ENCODE results near the gene C3orf18. TPM values are rescaled to one million over a fixed set of nuclear protein-coding genes. Genes with fewer than 3 reads are reported as not detected.

The C3orf18 gene
- total and polyA plus RNA-seq, 10 of the 15 experiments (the other 5 are each of a cell fraction or from before 2014, with no cell fraction given) = 0.06 to 3.2 (median 0.66) TPM

DNA sequence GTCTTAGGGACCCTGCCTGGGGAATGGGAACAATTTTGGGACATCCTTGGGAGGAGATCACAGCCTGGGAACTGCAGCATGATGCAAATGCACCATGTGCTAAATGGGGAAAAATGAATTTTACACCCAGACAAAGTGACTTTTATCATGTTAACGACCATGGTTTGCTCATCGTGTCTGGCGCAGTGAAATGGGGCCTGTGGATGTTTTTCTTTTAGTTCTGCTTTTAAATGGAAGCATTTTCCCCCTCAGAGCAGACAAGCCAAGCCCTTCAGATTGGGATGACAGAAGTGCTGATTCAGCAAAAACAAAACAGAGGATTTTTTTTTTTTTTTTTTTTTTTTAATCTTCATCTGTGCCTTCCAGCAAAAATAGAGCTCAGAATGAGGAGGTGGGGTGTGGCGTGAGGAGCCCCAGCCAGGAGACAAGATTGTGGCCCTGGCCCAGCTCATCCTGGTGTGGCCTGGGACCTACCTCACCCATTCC is 49.8 kb downstream of the C3orf18 start:
- Histone ChIP-seq H2AFZ (ENCODE audit: control insufficient read depth, low read depth, low read length) (no peak overlapping the region), H3K79me2 (ENCODE audit: control insufficient read depth, insufficient read depth, low read length) (no peaks in the 10 kb centered on the region), H3K27me3 (replicated peaks in 1 of 2; ENCODE audit: control insufficient read depth in 2 of 2, insufficient read depth in 2 of 2, low read length in 1 of 2) (peaks cover 0 to 5% of the 10 kb centered on the region in 2 experiments), H3K4me1 (ENCODE audit: control insufficient read depth, insufficient read depth, low read length) (no peaks in the 10 kb centered on the region), H3K27ac (ENCODE audit: control insufficient read depth, insufficient read depth) (no peak overlapping the region), H4K20me1 (ENCODE audit: control insufficient read depth, insufficient read depth) (no peaks in the 10 kb centered on the region), H3K4me3 (no peak overlapping the region), H3K36me3 (ENCODE audit: control insufficient read depth in 2 of 2, insufficient read depth in 2 of 2, low read length in 1 of 2) (no peaks in the 10 kb centered on the region), H3K9me3 (replicated peaks; ENCODE audit: control insufficient read depth, insufficient read depth, low read length) (no peaks in the 10 kb centered on the region), H3K9ac (ENCODE audit: control insufficient read depth, insufficient read depth, low read length) (no peak overlapping the region), H3K4me2 (ENCODE audit: control insufficient read depth, insufficient read depth) (no peak overlapping the region)
- ATAC-seq = no peak
- TF ChIP-seq ETV6 (conservative IDR thresholded peaks at IDR 0.05 in 1 of 2, IDR thresholded peaks at IDR 0.05 in 1 of 2; ENCODE audit: borderline replicate concordance in 1 of 2, low read depth in 1 of 2) (no peak), BRCA1 (IDR thresholded peaks at IDR 0.05; ENCODE audit: low read depth, low read length) (no peak)
- intact Hi-C loops (cut with micrococcal nuclease; ENCODE audit: unreplicated experiment) (loop anchor here (2.0 kb wide), 1 partner anchor 25 kb away; no protein-coding TSS in a partner anchor), in situ Hi-C loops (cut with MboI) (loop anchor here (5.0 kb wide), 1 partner anchor 95 kb away; the partner anchor contains the start of gene CISH)
- no TSS peak for BruUV-seq (replicated peaks)
- FAIRE-seq = no peak
- SMC1A ChIA-PET (ENCODE audit: uncharacterized antibody, unreplicated experiment) = interaction anchor here (1.3 kb wide), 1 partner anchor 94 kb away, joined by 3 read pairs; the partner anchor contains the start of gene CISH
- POLR2A ChIA-PET = interaction anchor here (0.6 to 0.7 kb wide), 2 partner anchors 100 to 167 kb away, joined by 4 to 6 read pairs; partner anchors contain the start of genes CYB561D2 and NPRL2
- RAD21 ChIA-PET (ENCODE audit: unreplicated experiment) = interaction anchor here (1.0 to 1.6 kb wide), 3 partner anchors 25 to 98 kb away, joined by 3 to 5 read pairs (median 4); partner anchors contain the start of gene CISH
- WGBS (ENCODE audit: insufficient coverage, insufficient replicate concordance, low lambda C conversion rate, missing lambda C conversion rate) = 16% methylated on average over 4 of the region's 4 CpGs
- CTCF ChIA-PET = interaction anchor here (1.0 to 6.5 kb wide), 3 partner anchors 25 to 135 kb away, joined by 3 to 28 read pairs (median 6); no protein-coding TSS in a partner anchor
- DNase-seq (ENCODE audit: low read depth, low spot score) = no peak

DNA sequence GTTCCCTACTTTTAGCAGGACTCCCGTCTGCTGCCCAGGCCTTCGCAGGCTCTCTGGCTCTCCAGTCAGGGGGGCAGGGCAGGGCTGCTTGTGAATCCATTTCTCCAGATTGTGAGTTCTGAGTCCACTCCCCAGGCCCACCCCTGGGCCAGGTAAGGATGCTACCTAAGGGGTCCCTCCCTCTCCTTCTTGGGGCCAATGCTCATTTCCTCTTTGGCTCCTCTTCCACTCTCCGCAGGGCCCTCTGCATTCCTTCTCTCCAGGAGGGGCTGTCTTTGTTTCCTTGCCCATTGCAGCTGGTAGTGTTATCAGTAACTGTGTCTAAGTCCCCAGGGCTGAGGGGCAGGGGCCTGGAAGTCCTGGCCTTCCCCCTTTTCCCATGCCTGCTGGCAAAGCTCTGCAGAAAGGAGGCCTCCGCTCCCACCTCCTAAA is 51.1 kb downstream of the C3orf18 start:
- intact Hi-C loops (cut with micrococcal nuclease; ENCODE audit: unreplicated experiment) = no loop called here
- Histone ChIP-seq H3K4me3 (no peak overlapping the region), H4K20me1 (ENCODE audit: control insufficient read depth, insufficient read depth) (no peaks in the 10 kb centered on the region), H3K9me3 (replicated peaks; ENCODE audit: control insufficient read depth, insufficient read depth, low read length) (no peaks in the 10 kb centered on the region), H3K27me3 (replicated peaks in 1 of 2; ENCODE audit: control insufficient read depth in 2 of 2, insufficient read depth in 2 of 2, low read length in 1 of 2) (peaks cover 0 to 5% of the 10 kb centered on the region in 2 experiments), H3K36me3 (ENCODE audit: control insufficient read depth in 2 of 2, insufficient read depth in 2 of 2, low read length in 1 of 2) (no peaks in the 10 kb centered on the region), H3K79me2 (ENCODE audit: control insufficient read depth, insufficient read depth, low read length) (no peaks in the 10 kb centered on the region), H3K4me1 (ENCODE audit: control insufficient read depth, insufficient read depth, low read length) (no peaks in the 10 kb centered on the region), H3K27ac (ENCODE audit: control insufficient read depth, insufficient read depth) (no peak overlapping the region), H2AFZ (ENCODE audit: control insufficient read depth, low read depth, low read length) (no peak overlapping the region), H3K9ac (ENCODE audit: control insufficient read depth, insufficient read depth, low read length) (no peak overlapping the region), H3K4me2 (ENCODE audit: control insufficient read depth, insufficient read depth) (no peak overlapping the region)
- WGBS (ENCODE audit: insufficient coverage, insufficient replicate concordance, low lambda C conversion rate, missing lambda C conversion rate) = 31% methylated on average over 4 of the region's 4 CpGs
- in situ Hi-C loops (cut with MboI) = loop anchor here (5.0 kb wide), 1 partner anchor 96 kb away; the partner anchor contains the start of gene CISH
- no peak for FAIRE-seq
- TF ChIP-seq MXI1 (IDR thresholded peaks at IDR 0.05; ENCODE audit: low read depth, low read length) (no peak), MAX (IDR thresholded peaks at IDR 0.05; ENCODE audit: low read depth, low read length) (no peak), HDAC2 (IDR thresholded peaks at IDR 0.05) (no peak), CHD2 (IDR thresholded peaks at IDR 0.05; ENCODE audit: borderline replicate concordance, low read depth, low read length) (no peak), RCOR1 (conservative IDR thresholded peaks at IDR 0.05; ENCODE audit: low read depth, low read length) (no peak), TCF3 (IDR thresholded peaks at IDR 0.05; ENCODE audit: borderline replicate concordance, insufficient read depth, low read depth, low read length) (no peak), ZNF384 (IDR thresholded peaks at IDR 0.05; ENCODE audit: borderline replicate concordance, low read depth, low read length) (no peak), HDGF (IDR thresholded peaks at IDR 0.05) (no peak), SMARCA5 (IDR thresholded peaks at IDR 0.05) (no peak)
- TF ChIP-seq, protein P1, sequence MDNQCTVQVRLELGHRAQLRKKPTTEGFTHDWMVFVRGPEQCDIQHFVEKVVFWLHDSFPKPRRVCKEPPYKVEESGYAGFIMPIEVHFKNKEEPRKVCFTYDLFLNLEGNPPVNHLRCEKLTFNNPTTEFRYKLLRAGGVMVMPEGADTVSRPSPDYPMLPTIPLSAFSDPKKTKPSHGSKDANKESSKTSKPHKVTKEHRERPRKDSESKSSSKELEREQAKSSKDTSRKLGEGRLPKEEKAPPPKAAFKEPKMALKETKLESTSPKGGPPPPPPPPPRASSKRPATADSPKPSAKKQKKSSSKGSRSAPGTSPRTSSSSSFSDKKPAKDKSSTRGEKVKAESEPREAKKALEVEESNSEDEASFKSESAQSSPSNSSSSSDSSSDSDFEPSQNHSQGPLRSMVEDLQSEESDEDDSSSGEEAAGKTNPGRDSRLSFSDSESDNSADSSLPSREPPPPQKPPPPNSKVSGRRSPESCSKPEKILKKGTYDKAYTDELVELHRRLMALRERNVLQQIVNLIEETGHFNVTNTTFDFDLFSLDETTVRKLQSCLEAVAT (IDR thresholded peaks at IDR 0.05) = no peak
- ChIA-PET POLR2A (no interaction called here), SMC1A (ENCODE audit: uncharacterized antibody, unreplicated experiment) (interaction anchor here (1.3 kb wide), 1 partner anchor 95 kb away, joined by 3 read pairs; the partner anchor contains the start of gene CISH), RAD21 (ENCODE audit: unreplicated experiment) (interaction anchor here (1.6 kb wide), 1 partner anchor 100 kb away, joined by 3 read pairs; no protein-coding TSS in a partner anchor), CTCF (interaction anchor here (1.5 to 6.5 kb wide), 2 partner anchors 26 to 95 kb away, joined by 4 to 28 read pairs; partner anchors contain the start of gene CISH)
- no peak for DNase-seq (ENCODE audit: low read depth, low spot score)
- no TSS peak for BruUV-seq (replicated peaks)
- ATAC-seq = no peak
